IMR-90 (cell line): ENCODE measurements around the gene RBPJ. TPM values are rescaled to one million over a fixed set of nuclear protein-coding genes. Genes with fewer than 3 reads are reported as not detected.
"Not testable (repeated sequence)": the region's sequence is repeated elsewhere in the genome, so short reads cannot be mapped to it uniquely, and the experiment has no call there.

Experiments used
- ATAC-seq: fragments of 200-7000 bp; cut with Tn5 transposase; 2 replicates; pipeline ENCODE4 v1.9.1; 2020; ENCODE audit warnings: low read depth, mild to moderate bottlenecking, moderate library complexity
- BruUV-seq: library from RNA; stranded (reverse); fragments of 400-500 nt; replicated peaks from 2 replicates; lab custom pipeline; 2021; lab: Mats Ljungman, UMichigan
- CTCF ChIA-PET: fragments of 300-600 bp; formaldehyde crosslinking; extraction: SDS; loops from one replicate; lab custom pipeline; 2021; ENCODE audit warnings: antibody characterized with exemption; lab: Yijun Ruan, JAX
- POLR2A ChIA-PET: fragments of 300-600 bp; sonication (Branson Sonifier 250); formaldehyde crosslinking; loops from one replicate; lab custom pipeline; 2022; ENCODE audit warnings: antibody characterized with exemption; ENCODE audit not compliant: unreplicated experiment; lab: Charles Lee
- DNase-seq: peaks from one replicate; pipeline ENCODE4 v3.0.0; 2013
- H2AFZ ChIP-seq: replicated peaks from 2 replicates; pipeline ENCODE3; 2013; ENCODE audit warnings: low read length, mild to moderate bottlenecking; ENCODE audit not compliant: poor library complexity
- H2AK5ac ChIP-seq: 2 replicates; pipeline ENCODE4 v1.6.1; 2013; ENCODE audit warnings: low read depth, low read length, inconsistent platforms
- H2AK9ac ChIP-seq: replicated peaks from 2 replicates; pipeline ENCODE3; 2013; ENCODE audit warnings: mild to moderate bottlenecking, low read depth, low read length, moderate library complexity; ENCODE audit not compliant: poor library complexity
- H2BK120ac ChIP-seq: 2 replicates; pipeline ENCODE4 v1.6.1; 2013; ENCODE audit warnings: low read depth, low read length, inconsistent platforms
- H2BK15ac ChIP-seq: 3 replicates; pipeline ENCODE4 v1.6.1; 2013; ENCODE audit warnings: low read depth, low read length, inconsistent platforms
- H2BK20ac ChIP-seq: 2 replicates; pipeline ENCODE4 v1.6.1; 2013; ENCODE audit warnings: low read depth, mild to moderate bottlenecking, inconsistent platforms, low read length, moderate library complexity
- H2BK5ac ChIP-seq: 2 replicates; pipeline ENCODE4 v1.6.1; 2013; ENCODE audit warnings: mild to moderate bottlenecking, low read depth, low read length, inconsistent platforms; ENCODE audit not compliant: poor library complexity, severe bottlenecking
- H3K14ac ChIP-seq: replicated peaks from 2 replicates; pipeline ENCODE4 v1.6.1; 2013; ENCODE audit warnings: low read depth, low read length, inconsistent platforms
- H3K18ac ChIP-seq: 2 replicates; pipeline ENCODE4 v1.6.1; 2013; ENCODE audit warnings: low read depth, low read length, control low read depth
- H3K23ac ChIP-seq: 2 replicates; pipeline ENCODE4 v1.6.1; 2013; ENCODE audit warnings: low read depth, low read length, inconsistent platforms
- H3K27ac ChIP-seq: 2 replicates; pipeline ENCODE4 v1.5.1; 2013; ENCODE audit warnings: mild to moderate bottlenecking, control low read depth, low read length; ENCODE audit not compliant: insufficient read depth
- H3K27me3 ChIP-seq: 2 replicates; pipeline ENCODE4 v1.6.1; 2013; ENCODE audit warnings: low read length; ENCODE audit not compliant: control insufficient read depth, insufficient read depth
- H3K36me3 ChIP-seq: 2 replicates; pipeline ENCODE4 v1.6.1; 2013; ENCODE audit warnings: low read length, mixed read lengths; ENCODE audit not compliant: control insufficient read depth, insufficient read depth
- H3K4ac ChIP-seq: 2 replicates; pipeline ENCODE4 v1.6.1; 2013; ENCODE audit warnings: low read depth, low read length, inconsistent platforms
- H3K4me1 ChIP-seq: 2 replicates; pipeline ENCODE4 v1.6.1; 2013; ENCODE audit warnings: low read length, mixed read lengths; ENCODE audit not compliant: control insufficient read depth, insufficient read depth
- H3K4me2 ChIP-seq: 2 replicates; pipeline ENCODE4 v1.6.1; 2013; ENCODE audit warnings: low read depth, mild to moderate bottlenecking, control low read depth, low read length, moderate library complexity
- H3K4me3 ChIP-seq: 2 replicates; pipeline ENCODE4 v1.5.1; 2013; ENCODE audit warnings: low read depth, mild to moderate bottlenecking, control low read depth, low read length, moderate library complexity; ENCODE audit not compliant: insufficient read depth
- H3K56ac ChIP-seq: 2 replicates; pipeline ENCODE4 v1.6.1; 2013; ENCODE audit warnings: low read length, inconsistent platforms; ENCODE audit not compliant: insufficient read depth; ENCODE audit errors: extremely low read depth
- H3K79me1 ChIP-seq, 2 experiments: 2 replicates each; pipeline ENCODE4 v1.6.1; 2013; ENCODE audit warnings: low read length in 2 of 2, inconsistent platforms in 1 of 2, low read depth in 1 of 2
- H3K9ac ChIP-seq: 2 replicates; pipeline ENCODE4 v1.6.1; 2013; ENCODE audit warnings: low read depth, low read length, control low read depth
- H3K9me1 ChIP-seq: 2 replicates; pipeline ENCODE4 v1.6.1; 2013; ENCODE audit warnings: low read length, inconsistent platforms; ENCODE audit not compliant: insufficient read depth
- H3K9me3 ChIP-seq: 2 replicates; pipeline ENCODE4 v1.6.1; 2013; ENCODE audit warnings: low read length; ENCODE audit not compliant: control insufficient read depth, insufficient read depth
- H4K20me1 ChIP-seq: 2 replicates; pipeline ENCODE4 v1.6.1; 2013; ENCODE audit warnings: low read length, inconsistent platforms; ENCODE audit not compliant: insufficient read depth
- H4K5ac ChIP-seq: 2 replicates; pipeline ENCODE4 v1.6.1; 2013; ENCODE audit warnings: mild to moderate bottlenecking, low read depth, low read length, control low read depth
- H4K8ac ChIP-seq, 2 experiments: 2 replicates each; pipeline ENCODE4 v1.6.1; 2013; ENCODE audit warnings: low read depth in 2 of 2, low read length in 2 of 2, control low read depth in 1 of 2, inconsistent platforms in 1 of 2
- H4K91ac ChIP-seq: 2 replicates; pipeline ENCODE4 v1.6.1; 2013; ENCODE audit warnings: low read depth, low read length, inconsistent platforms; ENCODE audit not compliant: insufficient read depth
- WGBS, 2 experiments: methylation state at CpG; one replicate each; pipeline versions ENCODE4 v1.1.5 to v1.1.7; 2013; ENCODE audit warnings: missing lambda C conversion rate in 2 of 2; ENCODE audit not compliant: insufficient read length in 1 of 2; ENCODE audit errors: extremely low coverage in 2 of 2; 5-methylcytosine and 5-hydroxymethylcytosine counted together
- dilution Hi-C: fragments of 300-500 bp; cut with HindIII; formaldehyde crosslinking; loops from one replicate; pipeline ENCODE4 v1.14.3; 2018; ENCODE audit warnings: low sequenced_read_pairs; ENCODE audit not compliant: unreplicated experiment
- in situ Hi-C: fragments of 300-500 bp; cut with MboI; formaldehyde crosslinking; loops from 3 replicates; pipeline ENCODE4 v1.14.3; 2019; ENCODE audit warnings: low sequenced_read_pairs, inconsistent platforms, mixed read lengths
- intact Hi-C: fragments of 100-400 bp; cut with micrococcal nuclease; formaldehyde crosslinking; loops from 2 replicates; pipeline ENCODE4 v1.10.0; 2022
- polyA plus RNA-seq, 3 experiments: library from polyadenylated mRNA; depleted of rRNA; stranded (reverse); fragments of >200 nt; gene quantifications; 2 replicates each; pipeline ENCODE4 v1.2.3, GENCODE V29; 2012; ENCODE audit warnings: low replicate concordance in 1 of 3
- total RNA-seq: library from RNA; depleted of rRNA; stranded (reverse); fragments of >200 nt; gene quantifications from 2 replicates; pipeline ENCODE4 v1.2.3, GENCODE V29; 2012

The RBPJ gene
- total and polyA plus RNA-seq, 2 of the 4 experiments (the other 2 are of a cell fraction) = 50.3 to 148 TPM

DNA sequence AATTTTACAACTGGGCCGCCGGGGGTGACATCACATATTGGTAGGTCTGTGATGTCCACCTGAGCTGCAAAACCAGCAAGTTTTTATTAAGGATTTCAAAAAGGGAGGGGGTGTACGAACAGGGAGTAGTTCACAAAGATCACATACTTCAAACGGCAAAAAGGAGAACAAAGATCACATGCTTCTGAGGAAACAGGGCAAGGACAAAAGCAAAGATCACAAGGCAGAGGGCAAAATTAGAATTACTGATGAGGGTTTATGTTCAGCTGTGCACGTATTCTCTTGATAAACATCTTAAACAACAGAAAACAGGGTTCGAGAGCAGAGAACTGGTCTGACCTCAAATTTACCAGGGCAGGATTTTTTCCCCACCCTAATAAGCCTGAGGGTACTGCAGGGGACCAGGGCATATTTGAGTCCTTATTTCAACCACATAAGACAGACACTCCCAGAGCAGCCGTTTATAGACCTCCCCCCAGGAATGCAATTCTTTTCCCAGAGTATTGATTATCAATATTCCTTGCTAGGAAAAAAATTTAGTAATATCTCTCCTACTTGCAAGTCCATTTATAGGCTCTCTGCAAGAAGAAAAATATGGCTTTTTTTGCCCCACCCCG, 5.4 kb upstream of the RBPJ start:
- H3K27ac ChIP-seq, H3K9me1 ChIP-seq, H4K91ac ChIP-seq, H3K79me1 ChIP-seq, intact Hi-C loops, BruUV-seq, H2BK5ac ChIP-seq, H2AK9ac ChIP-seq, H3K4ac ChIP-seq, H2BK15ac ChIP-seq, H3K56ac ChIP-seq, in situ Hi-C loops, POLR2A ChIA-PET, ATAC-seq, H3K9me3 ChIP-seq, H4K20me1 ChIP-seq, H3K36me3 ChIP-seq, H3K23ac ChIP-seq, H4K5ac ChIP-seq, H3K18ac ChIP-seq, H3K4me1 ChIP-seq, H2BK20ac ChIP-seq, H2AK5ac ChIP-seq, H3K9ac ChIP-seq, H3K14ac ChIP-seq, H3K27me3 ChIP-seq, H2AFZ ChIP-seq, CTCF ChIA-PET, H3K4me2 ChIP-seq, dilution Hi-C loops, H4K8ac ChIP-seq, H3K4me3 ChIP-seq, DNase-seq, H2BK120ac ChIP-seq: not testable (repeated sequence)
- no CpG with 5 or more reads among the region's 8 CpGs for WGBS, 2 experiments
